Right lobe of liver (tissue), 6 donors: ENCODE measurements around the gene SERP2. TPM values are rescaled to one million over a fixed set of nuclear protein-coding genes. Genes with fewer than 3 reads are reported as not detected.

Source experiments
- ATAC-seq, 4 donors: fragments of 200-7000 bp; cut with Tn5 transposase; one replicate each; pipeline ENCODE4 v1.9.1; 2020; ENCODE audit warnings: mild to moderate bottlenecking in 4 of 4, moderate library complexity in 4 of 4
- DNase-seq, 3 donors: peaks; one replicate each; pipeline ENCODE4 v3.0.0-alpha.2; 2020
- H3K27ac ChIP-seq, 3 donors: fragments of 200-600 bp; one replicate each; pipeline ENCODE4 v1.8.0; 2022
- H3K27me3 ChIP-seq, 2 donors: fragments of 200-600 bp; one replicate each; pipeline ENCODE4 v1.8.0; 2022
- H3K36me3 ChIP-seq, 4 donors: fragments of 200-600 bp; sonication (generic) in 1 of 4; one replicate each; pipeline versions ENCODE4 v1.5.1 to v1.8.0; 2017 to 2022; ENCODE audit warnings: control low read depth in 1 of 4
- H3K4me1 ChIP-seq, 4 donors: fragments of 200-600 bp; sonication (generic) in 1 of 4; one replicate each; pipeline versions ENCODE4 v1.5.1 to v1.8.0; 2017 to 2022; ENCODE audit warnings: control low read depth in 1 of 4
- H3K4me3 ChIP-seq, 3 donors: fragments of 200-600 bp; one replicate each; pipeline ENCODE4 v1.8.0; 2022
- H3K9me3 ChIP-seq, 4 donors: fragments of 200-600 bp; sonication (generic) in 1 of 4; one replicate each; pipeline versions ENCODE4 v1.5.1 to v1.8.0; 2017 to 2022; ENCODE audit warnings: control low read depth in 1 of 4
- POLR2A ChIP-seq: fragments of 450-650 bp; IDR thresholded peaks from one replicate; pipeline ENCODE4 v1.6.1; 2017; ENCODE audit warnings: antibody characterized with exemption, mild to moderate bottlenecking
- WGBS: methylation state at CpG from one replicate; pipeline ENCODE4 v1.1.6; 2018; ENCODE audit warnings: low coverage, low lambda C conversion rate; ENCODE audit not compliant: insufficient coverage; ENCODE audit errors: missing lambda C conversion rate; 5-methylcytosine and 5-hydroxymethylcytosine counted together
- intact Hi-C, 2 donors: fragments of 100-400 bp; cut with DNase I; formaldehyde crosslinking; loops; one replicate each; pipeline versions ENCODE4 v1.11.2 to v1.14.1; 2022
- total RNA-seq, 6 experiments: library from RNA; depleted of rRNA in 2 of 6; stranded (reverse); fragments of >200 nt in 2 of 6; fragmentation: NEBNext Ultra II Directional in 3 of 6; extraction: Animal tissue kit (Norgen Biotek cat#: 25700) in 3 of 6; gene quantifications; one replicate each; pipeline versions ENCODE4 v1.1.0 to v1.2.4, GENCODE V29; 2016 to 2023
- TF ChIP-seq, protein P1 (sequence below), 4 donors: fragments of 200-600 bp in 3 of 4; fragments of 450-650 bp in 1 of 4; IDR thresholded peaks; one replicate each; pipeline versions ENCODE4 v1.5.1 to v1.8.0; 2016 to 2022; ENCODE audit warnings: antibody characterized with exemption in 4 of 4, mild to moderate bottlenecking in 2 of 4
- donor health status: DM: no; HTN: yes; CAD: no.
- donor health status: DM: no; HTN: no; CAD: no.
- donor health status: DM: no; HTN: no; CAD: no.
- donor health status: DM: no; HTN: yes; CAD: no.
- donor health status: DM: no; HTN: yes; CAD: no.

Gene SERP2
- total RNA-seq, 6 experiments from 2014 or later, result 2.1 to 9.0 (median 2.8) TPM

DNA sequence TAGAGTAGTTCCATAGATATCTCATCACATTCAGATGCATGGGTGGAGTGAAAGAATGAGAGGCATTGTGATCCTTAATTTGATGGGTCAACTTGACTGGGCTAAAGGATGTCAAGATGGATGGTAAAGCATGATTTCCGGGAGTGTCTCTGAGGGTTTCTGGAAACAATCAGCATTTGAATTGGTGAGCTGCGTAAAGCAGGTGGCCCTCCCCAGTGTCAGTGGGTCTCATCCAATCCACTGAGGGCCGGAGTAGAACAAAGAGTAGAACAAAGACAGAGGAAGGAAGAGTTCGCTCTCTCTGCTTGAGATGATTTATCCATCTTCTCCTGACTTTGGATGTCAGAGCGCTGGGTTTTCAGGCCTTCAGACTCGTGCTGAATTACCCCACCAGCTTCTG lies 43.1 kb downstream of the SERP2 start:
- Histone ChIP-seq H3K27ac (no peak overlapping the region), H3K4me3 (no peak overlapping the region), H3K27me3 (no peaks in the 10 kb centered on the region), H3K9me3 (no peaks in the 10 kb centered on the region), H3K4me1 (no peaks in the 10 kb centered on the region), H3K36me3 (no peaks in the 10 kb centered on the region)
- intact Hi-C loops, result no loop called here
- no peak for TF ChIP-seq POLR2A
- TF ChIP-seq, protein P1, sequence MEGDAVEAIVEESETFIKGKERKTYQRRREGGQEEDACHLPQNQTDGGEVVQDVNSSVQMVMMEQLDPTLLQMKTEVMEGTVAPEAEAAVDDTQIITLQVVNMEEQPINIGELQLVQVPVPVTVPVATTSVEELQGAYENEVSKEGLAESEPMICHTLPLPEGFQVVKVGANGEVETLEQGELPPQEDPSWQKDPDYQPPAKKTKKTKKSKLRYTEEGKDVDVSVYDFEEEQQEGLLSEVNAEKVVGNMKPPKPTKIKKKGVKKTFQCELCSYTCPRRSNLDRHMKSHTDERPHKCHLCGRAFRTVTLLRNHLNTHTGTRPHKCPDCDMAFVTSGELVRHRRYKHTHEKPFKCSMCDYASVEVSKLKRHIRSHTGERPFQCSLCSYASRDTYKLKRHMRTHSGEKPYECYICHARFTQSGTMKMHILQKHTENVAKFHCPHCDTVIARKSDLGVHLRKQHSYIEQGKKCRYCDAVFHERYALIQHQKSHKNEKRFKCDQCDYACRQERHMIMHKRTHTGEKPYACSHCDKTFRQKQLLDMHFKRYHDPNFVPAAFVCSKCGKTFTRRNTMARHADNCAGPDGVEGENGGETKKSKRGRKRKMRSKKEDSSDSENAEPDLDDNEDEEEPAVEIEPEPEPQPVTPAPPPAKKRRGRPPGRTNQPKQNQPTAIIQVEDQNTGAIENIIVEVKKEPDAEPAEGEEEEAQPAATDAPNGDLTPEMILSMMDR (IDR thresholded peaks at IDR 0.05), result no peak
- ATAC-seq (no peak), DNase-seq (no peak)
- WGBS, result 93% methylated on average over 3 of the region's 6 CpGs

DNA sequence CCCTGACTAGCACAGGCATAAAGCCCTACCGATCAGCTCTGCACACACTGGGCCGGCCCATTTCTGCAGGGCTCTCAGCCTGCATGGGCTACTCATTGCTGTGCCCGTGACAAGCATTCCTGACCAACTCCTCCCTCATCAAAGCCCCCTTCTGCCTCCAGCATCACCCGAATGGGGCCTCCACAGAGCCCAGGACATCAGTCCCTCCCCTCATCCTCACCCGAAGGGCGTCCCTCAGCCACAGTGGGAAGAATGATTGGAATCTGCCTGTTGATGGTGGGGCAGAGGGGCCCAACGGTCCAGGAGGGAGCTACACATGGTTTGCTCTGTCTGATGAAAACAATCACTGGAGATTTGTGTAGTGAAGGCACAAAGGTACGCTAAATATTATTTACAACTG lies 43.8 kb downstream of the SERP2 start:
- ATAC-seq, result no peak
- Histone ChIP-seq H3K4me1 (no peaks in the 10 kb centered on the region), H3K27me3 (no peaks in the 10 kb centered on the region), H3K4me3 (no peak overlapping the region), H3K27ac (no peak overlapping the region), H3K36me3 (no peaks in the 10 kb centered on the region), H3K9me3 (no peaks in the 10 kb centered on the region)
- no peak for TF ChIP-seq POLR2A
- TF ChIP-seq, protein P1 (IDR thresholded peaks at IDR 0.05), result no peak
- no peak for DNase-seq
- WGBS, result 88% methylated on average over 6 of the region's 8 CpGs
- intact Hi-C loops, result no loop called here

DNA sequence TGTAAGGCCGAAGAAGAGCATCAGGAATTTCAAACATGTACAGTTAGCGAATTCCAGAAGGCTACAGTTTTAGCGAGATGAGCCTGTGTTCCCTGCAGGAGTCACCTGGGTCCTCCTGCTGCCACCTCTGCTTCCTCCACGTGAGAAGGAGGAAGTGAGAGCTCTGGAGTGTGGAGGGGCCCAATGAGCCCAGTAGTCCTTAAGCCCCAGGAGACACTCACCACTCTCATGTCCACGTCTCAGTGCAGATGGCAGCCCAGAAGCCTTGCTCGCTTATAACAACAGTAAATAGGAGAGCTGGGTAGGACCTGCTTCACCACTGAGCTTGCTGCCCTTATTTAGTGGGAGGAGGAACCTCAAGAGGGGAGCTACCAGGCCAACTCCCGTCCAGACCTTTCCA lies 44.3 kb downstream of the SERP2 start:
- H3K27me3 ChIP-seq, result no peaks in the 10 kb centered on the region
- intact Hi-C loops, result no loop called here
- H3K4me1 ChIP-seq, result no peaks in the 10 kb centered on the region
- DNase-seq (no peak), ATAC-seq (no peak)
- H3K27ac ChIP-seq, result no peak overlapping the region
- no peaks in the 10 kb centered on the region for H3K9me3 ChIP-seq
- no peaks in the 10 kb centered on the region for H3K36me3 ChIP-seq
- H3K4me3 ChIP-seq, result no peak overlapping the region
- TF ChIP-seq, protein P1 (IDR thresholded peaks at IDR 0.05), result no peak
- 60% methylated on average over 2 of the region's 7 CpGs for WGBS

DNA sequence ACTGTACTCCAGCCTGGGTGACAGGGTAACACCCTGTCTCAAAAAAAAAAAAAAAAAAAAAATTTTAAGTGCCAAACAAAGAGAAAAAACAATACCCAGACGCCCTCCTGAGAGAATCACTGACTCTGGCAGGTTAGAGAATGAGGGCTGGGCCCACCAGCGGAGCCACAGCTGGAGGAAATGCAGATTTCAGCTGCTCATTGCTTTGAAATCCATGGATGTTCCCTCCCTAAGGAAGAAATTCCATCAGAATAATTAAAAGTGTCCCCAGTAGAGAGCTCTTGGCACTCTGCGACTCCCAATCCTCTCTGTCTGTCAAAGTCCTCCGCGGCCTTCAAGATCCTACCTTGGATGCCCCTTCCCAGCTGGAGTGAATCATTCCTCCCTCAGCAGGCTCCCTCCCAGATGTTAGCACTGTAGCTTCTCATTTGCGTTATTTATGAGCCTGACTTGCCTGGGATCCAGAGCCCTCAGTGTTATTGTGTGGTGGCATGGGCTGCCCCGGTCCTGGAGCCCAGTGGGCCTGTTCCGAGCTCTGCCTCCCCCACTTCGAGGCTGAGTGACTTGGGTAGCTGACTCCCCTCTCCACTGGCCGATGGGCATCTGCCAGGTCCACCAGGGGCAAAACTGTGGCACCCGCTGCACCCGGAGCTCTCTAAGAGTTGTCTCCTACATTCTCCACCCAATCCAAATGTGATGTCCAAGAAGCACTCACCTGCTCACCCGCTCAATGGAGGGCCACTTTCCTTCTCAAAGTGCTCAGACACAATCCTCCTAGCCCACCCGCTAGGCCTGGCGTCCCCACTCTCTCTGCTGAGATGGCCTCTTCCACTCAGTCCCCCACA lies 47.0 kb downstream of the SERP2 start:
- no peak overlapping the region for H3K27ac ChIP-seq
- no peak for ATAC-seq

More for the DNA sequence above, 47.0 kb downstream of the SERP2 start:
- Histone ChIP-seq H3K9me3 (no peaks in the 10 kb centered on the region), H3K27me3 (no peaks in the 10 kb centered on the region), H3K4me3 (no peak overlapping the region), H3K36me3 (no peaks in the 10 kb centered on the region), H3K4me1 (no peaks in the 10 kb centered on the region)
- intact Hi-C loops, result no loop called here
- TF ChIP-seq, protein P1 (IDR thresholded peaks at IDR 0.05), result no peak
- TF ChIP-seq POLR2A, result no peak
- 80% methylated on average over 10 of the region's 15 CpGs for whole genome bisulfite sequencing
- no peak for DNase-seq
